Vein endothelial cell (primary cell): ENCODE measurements around the gene SFXN4. TPM values are rescaled to one million over a fixed set of nuclear protein-coding genes. Genes with fewer than 3 reads are reported as not detected.

Source experiments
- small RNA-seq: library from RNA; depleted of rRNA; stranded (forward); fragments of <200 nt; gene quantifications from one replicate; pipeline ENCODE3, GENCODE V24; 2012
- total RNA-seq: library from RNA; depleted of rRNA; stranded (reverse); fragments of >200 nt; gene quantifications from 2 replicates; pipeline ENCODE4 v1.2.3, GENCODE V29; 2012

SFXN4 gene
- total RNA-seq = 14.4 and 14.7 TPM in 2 replicates

GRCh38 chr10:119165171-119166117 is at the start of gene SFXN4:
SFXN4 (minus strand) TSS chr10:119165714; CDS start chr10:119165647, 67 bp downstream.

GRCh38 chr10:119207366-119207666 is 41.8 kb upstream of the SFXN4 start, which contains the start of gene GRK5:
GRK5 (plus strand) TSS chr10:119207571; CDS start chr10:119207918, 347 bp downstream.

GRCh38 chr10:119178372-119179119 is 13.0 kb upstream of the SFXN4 start, which contains the start of gene PRDX3:
PRDX3 (minus strand) TSS chr10:119178812; CDS start chr10:119178790, 22 bp downstream.

GRCh38 chr10:119103903-119104653 is 61.4 kb downstream of the SFXN4 start, which contains the start of gene DENND10:
DENND10 (plus strand) TSS chr10:119104113; CDS start chr10:119104143, 30 bp downstream.

Small RNA genes lying within 50 kb of the gene (small RNA-seq; reads per million reads assigned to genes)
- gene AL355598.1 = not detected
- gene RN7SL749P = not detected

Other genes starting within 250 kb of the SFXN4 start
- 0.48 and 0.65 TPM in 2 replicates for gene NANOS1, start 136.0 kb downstream of the SFXN4 start, total RNA-seq
- gene EIF3A, start 84.9 kb downstream of the SFXN4 start, total RNA-seq = 113 and 141 TPM in 2 replicates
- 58.1 and 67.7 TPM in 2 replicates for gene DENND10, start 61.6 kb downstream of the SFXN4 start, total RNA-seq
- 130 and 171 TPM in 2 replicates for gene PRDX3, start 13.1 kb upstream of the SFXN4 start, total RNA-seq
- 34.3 and 43.5 TPM in 2 replicates for gene GRK5, start 41.9 kb upstream of the SFXN4 start, total RNA-seq